ENCODE data around the gene ZNF595.
"Not testable (repeated sequence)": the region's sequence is repeated elsewhere in the genome, so short reads cannot be mapped to it uniquely, and the experiment has no call there.

The ZNF595 gene

GRCh38 chr4:52804-53479 lies at the start of gene ZNF595:
Gene ZNF595, plus strand, starts transcription at chr4:53321. Its CDS starts 168 bp downstream, at chr4:53489.
- not testable (repeated sequence) for DNase-seq

GRCh38 chr4:9937-10870 lies 42.9 kb upstream of the ZNF595 start:
- not testable (repeated sequence) for DNase-seq

GRCh38 chr4:11095-11815 lies 41.9 kb upstream of the ZNF595 start:
- not testable (repeated sequence) for DNase-seq

GRCh38 chr4:11816-12417 lies 41.2 kb upstream of the ZNF595 start:
- not testable (repeated sequence) for DNase-seq

- not testable (repeated sequence) for DNase-seq
Measured at GRCh38 chr4:18128-18527, 35.0 kb upstream of the ZNF595 start.

GRCh38 chr4:18589-18988 lies 34.5 kb upstream of the ZNF595 start:
- DNase-seq, result not testable (repeated sequence)

GRCh38 chr4:22882-23281 lies 30.2 kb upstream of the ZNF595 start:
- DNase-seq, result not testable (repeated sequence)

- DNase-seq, result not testable (repeated sequence)
Measured at GRCh38 chr4:24359-24758, 28.8 kb upstream of the ZNF595 start.

- not testable (repeated sequence) for DNase-seq
Measured at GRCh38 chr4:27501-27900, 25.6 kb upstream of the ZNF595 start.

- not testable (repeated sequence) for DNase-seq
Measured at GRCh38 chr4:28767-29542, 24.2 kb upstream of the ZNF595 start.

GRCh38 chr4:33314-33713 lies 19.8 kb upstream of the ZNF595 start:
- DNase-seq, result not testable (repeated sequence)

GRCh38 chr4:36559-37415 lies 16.3 kb upstream of the ZNF595 start:
- not testable (repeated sequence) for DNase-seq

GRCh38 chr4:38202-38601 lies 14.9 kb upstream of the ZNF595 start:
- not testable (repeated sequence) for DNase-seq

- DNase-seq, result not testable (repeated sequence)
Measured at GRCh38 chr4:43375-43774, 9.7 kb upstream of the ZNF595 start.

- DNase-seq, result not testable (repeated sequence)
Measured at GRCh38 chr4:51253-51652, 1.9 kb upstream of the ZNF595 start.

GRCh38 chr4:51655-52277 lies 1.4 kb upstream of the ZNF595 start:
- not testable (repeated sequence) for DNase-seq

GRCh38 chr4:53521-53920 lies 400 bp downstream of the ZNF595 start:
- DNase-seq, result not testable (repeated sequence)

GRCh38 chr4:64733-65132 lies 11.6 kb downstream of the ZNF595 start:
- not testable (repeated sequence) for DNase-seq

GRCh38 chr4:71830-72229 lies 18.7 kb downstream of the ZNF595 start:
- no peak for DNase-seq

GRCh38 chr4:85951-86350 lies 32.8 kb downstream of the ZNF595 start:
- DNase-seq, result no peak

Data from NCI-H2029 treated with DMSO at 0.1 percent for 48 hours (cell line).